Stomach (tissue), 9 donors: ENCODE results near the gene DIDO1. TPM values are rescaled to one million over a fixed set of nuclear protein-coding genes. Genes with fewer than 3 reads are reported as not detected.

Experiments
- DNase-seq, 2 donors: peaks; one replicate each; pipeline versions ENCODE4 v3.0.0 to v3.0.0-alpha.2; 2013 to 2019
- H3K27ac ChIP-seq, 5 donors: fragments of 200-600 bp in 4 of 5; sonication (generic) in 4 of 5; one replicate each; pipeline ENCODE4 v1.5.1; 2013 to 2019; ENCODE audit warnings: mild to moderate bottlenecking in 1 of 5, moderate library complexity in 1 of 5
- H3K27me3 ChIP-seq, 3 donors: fragments of 200-600 bp; sonication (generic); one replicate each; pipeline ENCODE4 v1.5.1; 2017 to 2019; ENCODE audit warnings: mixed run types in 1 of 3
- H3K36me3 ChIP-seq, 4 donors: fragments of 200-600 bp; sonication (generic); 1 replicate in 3 of 4; 2 replicates in 1 of 4; pipeline ENCODE4 v1.5.1; 2016 to 2019
- H3K4me1 ChIP-seq, 4 donors: fragments of 200-600 bp; sonication (generic); one replicate each; pipeline ENCODE4 v1.5.1; 2016 to 2019
- H3K4me3 ChIP-seq, 4 donors: fragments of 200-600 bp; sonication (generic) in 3 of 4; one replicate each; pipeline ENCODE4 v1.5.1; 2016 to 2019; ENCODE audit warnings: mild to moderate bottlenecking in 1 of 4
- H3K9me3 ChIP-seq, 4 donors: fragments of 200-600 bp; sonication (generic); one replicate each; pipeline ENCODE4 v1.5.1; 2016 to 2019
- EP300 ChIP-seq: sonication (generic); formaldehyde crosslinking; IDR thresholded peaks from one replicate; pipeline ENCODE4 v1.6.1; 2017; ENCODE audit warnings: antibody characterized with exemption
- POLR2A ChIP-seq, 4 donors: fragments of 450-650 bp; IDR thresholded peaks; one replicate each; pipeline ENCODE4 v1.6.1; 2016; ENCODE audit warnings: antibody characterized with exemption in 4 of 4, control low read depth in 2 of 4, mild to moderate bottlenecking in 1 of 4, moderate library complexity in 1 of 4
- POLR2AphosphoS5 ChIP-seq, 3 donors: sonication (generic); formaldehyde crosslinking; IDR thresholded peaks; one replicate each; pipeline ENCODE4 v1.6.1; 2016; ENCODE audit warnings: antibody characterized with exemption in 3 of 3
- WGBS, 5 donors: extraction: QIAGEN DNeasy Blood & Tissue Kit in 3 of 5; methylation state at CpG; one replicate each; pipeline versions ENCODE4 v1.1.5 to v1.1.7; 2013 to 2018; 5-methylcytosine and 5-hydroxymethylcytosine counted together
- intact Hi-C: fragments of 100-400 bp; cut with DNase I; formaldehyde crosslinking; loops from one replicate; pipeline ENCODE4 v1.15.1; 2023; ENCODE audit warnings: low total_unique reads
- polyA plus RNA-seq, 3 donors: library from polyadenylated mRNA; stranded (reverse); fragments of 200-250 nt; gene quantifications; one replicate each; pipeline ENCODE4 v1.2.3, GENCODE V29; 2013
- small RNA-seq, 4 donors: library from RNA; depleted of rRNA; stranded (forward); fragments of <200 nt; gene quantifications; one replicate each; pipeline ENCODE3, GENCODE V24; 2016
- total RNA-seq, 5 donors: library from RNA; depleted of rRNA; stranded (reverse); fragments of >200 nt; gene quantifications; one replicate each; pipeline versions ENCODE4 v1.1.0 to v1.2.3, GENCODE V29; 2014 to 2016
- TF ChIP-seq, protein P1 (sequence below), 7 experiments: fragments of 450-650 bp in 4 of 7; fragments of 200-600 bp in 3 of 7; sonication (generic) in 3 of 7; IDR thresholded peaks; one replicate each; pipeline ENCODE4 v1.5.1; 2016 to 2019; ENCODE audit warnings: antibody characterized with exemption in 7 of 7, control low read depth in 2 of 7, mild to moderate bottlenecking in 1 of 7
- donor health status: healthy with polysubstance abuse.
- donor health status: Bipolar disorder and iron deficiency.
- donor health status: healthy.

The DIDO1 gene
- total and polyA plus RNA-seq, 8 donors, result 8.1 to 117 (median 57.7) TPM

DNA sequence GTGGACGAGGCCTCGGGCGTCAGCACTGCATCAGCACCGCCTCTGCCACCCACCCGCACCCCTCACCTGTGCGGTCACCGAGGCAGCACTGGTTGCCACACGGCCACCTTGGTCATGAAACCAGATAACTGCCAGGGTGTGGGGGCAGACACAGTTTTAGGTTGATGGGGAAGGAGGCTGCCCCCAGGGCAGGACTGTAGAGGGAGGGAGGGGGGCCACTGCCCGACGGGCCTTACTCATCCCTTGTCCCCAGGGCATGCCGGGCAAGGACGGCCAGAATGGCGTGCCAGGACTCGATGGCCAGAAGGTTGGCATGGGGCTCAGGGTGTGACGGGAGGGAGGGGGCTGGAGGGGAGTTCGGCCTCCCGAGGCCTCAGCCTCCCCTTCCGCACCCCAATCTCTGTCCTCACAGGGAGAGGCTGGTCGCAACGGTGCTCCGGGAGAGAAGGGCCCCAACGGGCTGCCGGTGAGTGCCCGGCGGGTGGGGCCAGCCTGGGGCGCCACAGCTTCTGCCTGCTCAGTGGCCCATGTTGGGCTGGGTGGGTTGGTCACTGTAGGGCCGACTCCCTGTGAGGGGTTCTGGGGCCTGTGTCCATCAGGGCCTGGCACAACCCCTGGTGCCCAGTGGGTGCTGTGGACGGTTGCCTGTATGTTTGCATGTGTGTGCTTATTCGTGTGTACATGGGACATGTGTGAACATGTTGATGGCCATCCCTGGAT is 97.6 kb downstream of the DIDO1 start:
- TF ChIP-seq, protein P1, sequence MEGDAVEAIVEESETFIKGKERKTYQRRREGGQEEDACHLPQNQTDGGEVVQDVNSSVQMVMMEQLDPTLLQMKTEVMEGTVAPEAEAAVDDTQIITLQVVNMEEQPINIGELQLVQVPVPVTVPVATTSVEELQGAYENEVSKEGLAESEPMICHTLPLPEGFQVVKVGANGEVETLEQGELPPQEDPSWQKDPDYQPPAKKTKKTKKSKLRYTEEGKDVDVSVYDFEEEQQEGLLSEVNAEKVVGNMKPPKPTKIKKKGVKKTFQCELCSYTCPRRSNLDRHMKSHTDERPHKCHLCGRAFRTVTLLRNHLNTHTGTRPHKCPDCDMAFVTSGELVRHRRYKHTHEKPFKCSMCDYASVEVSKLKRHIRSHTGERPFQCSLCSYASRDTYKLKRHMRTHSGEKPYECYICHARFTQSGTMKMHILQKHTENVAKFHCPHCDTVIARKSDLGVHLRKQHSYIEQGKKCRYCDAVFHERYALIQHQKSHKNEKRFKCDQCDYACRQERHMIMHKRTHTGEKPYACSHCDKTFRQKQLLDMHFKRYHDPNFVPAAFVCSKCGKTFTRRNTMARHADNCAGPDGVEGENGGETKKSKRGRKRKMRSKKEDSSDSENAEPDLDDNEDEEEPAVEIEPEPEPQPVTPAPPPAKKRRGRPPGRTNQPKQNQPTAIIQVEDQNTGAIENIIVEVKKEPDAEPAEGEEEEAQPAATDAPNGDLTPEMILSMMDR (IDR thresholded peaks at IDR 0.05), result no peak
- TF ChIP-seq POLR2A (IDR thresholded peaks at IDR 0.05) (no peak), EP300 (no peak), POLR2AphosphoS5 (IDR thresholded peaks at IDR 0.05) (no peak)
- H3K9me3 ChIP-seq, result no peaks in the 10 kb centered on the region
- no peak overlapping the region for H3K4me3 ChIP-seq
- 79 to 92% (median 86%) methylated on average over 24 to 29 of the region's 29 CpGs for WGBS, 5 donors
- H3K27me3 ChIP-seq, result peaks cover 0 to 11% (median 0%) of the 10 kb centered on the region in 3 donors
- intact Hi-C loops, result no loop called here
- H3K4me1 ChIP-seq, result peaks cover 20 to 43% (median 38%) of the 10 kb centered on the region in 4 donors
- H3K27ac ChIP-seq, result no peak overlapping the region
- H3K36me3 ChIP-seq, result no peaks in the 10 kb centered on the region
- DNase-seq, result peak in 1 of 2 donors; percentile 2

DNA sequence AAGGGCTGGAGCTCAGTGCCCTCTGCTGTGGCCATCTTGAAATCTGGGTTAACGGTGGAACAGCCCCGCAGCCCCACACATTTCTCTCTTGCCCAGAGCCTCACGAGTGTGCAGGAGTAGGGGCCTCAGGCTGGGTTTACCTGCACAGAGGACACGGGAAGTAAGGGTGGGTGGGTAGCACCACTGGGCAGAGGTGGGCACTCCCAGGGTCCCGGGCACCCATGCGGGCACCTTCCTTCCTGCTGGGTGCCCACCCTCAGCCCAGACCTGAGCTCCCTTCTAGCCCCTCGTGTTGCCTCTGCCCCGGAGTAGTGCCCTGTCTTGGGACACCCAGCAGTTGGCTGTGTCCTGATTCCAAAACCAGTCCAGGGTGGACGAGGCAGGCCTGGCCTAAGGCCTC is 98.3 kb downstream of the DIDO1 start:
- no peak for TF ChIP-seq POLR2AphosphoS5 (IDR thresholded peaks at IDR 0.05)
- Histone ChIP-seq H3K4me1 (peaks cover 20 to 37% (median 34%) of the 10 kb centered on the region in 4 donors), H3K9me3 (no peaks in the 10 kb centered on the region), H3K27me3 (peaks cover 0 to 11% (median 0%) of the 10 kb centered on the region in 3 donors), H3K4me3 (no peak overlapping the region), H3K36me3 (no peaks in the 10 kb centered on the region), H3K27ac (no peak overlapping the region)
- intact Hi-C loops, result no loop called here
- DNase-seq, result no peak
- 90 to 96% (median 96%) methylated on average over 5 to 9 of the region's 9 CpGs for WGBS, 5 donors

Small RNAs within 50 kb of the gene (small RNA-seq; reads per million reads assigned to genes)
- 0 reads per million in 4 donors for gene DPH3P1

Other genes with a start within 250 kb of the DIDO1 start
- 10 to 100 TPM in 1 of 5 donors, not detected in 4; 15.9 TPM for gene NTSR1, start 217.7 kb downstream of the DIDO1 start, total RNA-seq
- gene NTSR1, start 217.7 kb downstream of the DIDO1 start, polyA plus RNA-seq, result under 1 TPM in 2 of 3 donors, not detected in 1; 0.06 to 0.28 TPM
- 10 to 100 TPM in 4 of 5 donors, 1 to 10 TPM in 1; 5.4 to 17.9 (median 10.5) TPM for gene MRGBP, start 130.0 kb downstream of the DIDO1 start, total RNA-seq
- gene MRGBP, start 130.0 kb downstream of the DIDO1 start, polyA plus RNA-seq, result 10 to 100 TPM in 1 of 3 donors, 1 to 10 TPM in 2; 6.6 to 10.7 (median 8.1) TPM
- gene OGFR, start 121.7 kb downstream of the DIDO1 start, total RNA-seq, result 10 to 100 TPM; 20.1 to 75.3 (median 43.2) TPM
- 10 to 100 TPM; 31.9 to 51.9 (median 41.5) TPM for gene OGFR, start 121.7 kb downstream of the DIDO1 start, polyA plus RNA-seq
- 10 to 100 TPM in 1 of 5 donors, 1 to 10 TPM in 1, not detected in 3; 2.3 to 18.2 TPM for gene COL9A3, start 109.5 kb downstream of the DIDO1 start, total RNA-seq
- 1 to 10 TPM; 2.4 to 5.2 (median 3.9) TPM for gene COL9A3, start 109.5 kb downstream of the DIDO1 start, polyA plus RNA-seq
- 10 to 100 TPM in 2 of 5 donors, 1 to 10 TPM in 3; 3.0 to 29.5 (median 9.5) TPM for gene TCFL5, start 64.7 kb downstream of the DIDO1 start, total RNA-seq
- 1 to 10 TPM; 4.8 to 5.7 (median 5.0) TPM for gene TCFL5, start 64.7 kb downstream of the DIDO1 start, polyA plus RNA-seq
- gene GID8, start 11.6 kb upstream of the DIDO1 start, total RNA-seq, result 10 to 100 TPM; 12.3 to 39.3 (median 19.2) TPM
- 10 to 100 TPM; 10.8 to 13.6 (median 12.5) TPM for gene GID8, start 11.6 kb upstream of the DIDO1 start, polyA plus RNA-seq
- gene SLC17A9, start 26.2 kb upstream of the DIDO1 start, total RNA-seq, result 10 to 100 TPM in 4 of 5 donors, 1 to 10 TPM in 1; 9.0 to 76.4 (median 18.7) TPM
- 1 to 10 TPM; 1.1 to 10.0 (median 5.8) TPM for gene SLC17A9, start 26.2 kb upstream of the DIDO1 start, polyA plus RNA-seq
- gene BHLHE23, start 80.5 kb upstream of the DIDO1 start, total RNA-seq, result under 1 TPM in 1 of 5 donors, not detected in 4; 0.55 TPM
- not detected for gene BHLHE23, start 80.5 kb upstream of the DIDO1 start, polyA plus RNA-seq